ENCODE data around the gene SH2D4B.
A peak's percentile ranks its signal among the peaks of the same experiment; 100 is the strongest.

The SH2D4B gene

GRCh38 chr10:80506836-80507487 is 30.7 kb upstream of the SH2D4B start:
- peaks cover 57% of the 10 kb centered on the region for H3K36me3 ChIP-seq
- H3K27ac ChIP-seq = peak overlapping the region; percentile 28

DNA sequence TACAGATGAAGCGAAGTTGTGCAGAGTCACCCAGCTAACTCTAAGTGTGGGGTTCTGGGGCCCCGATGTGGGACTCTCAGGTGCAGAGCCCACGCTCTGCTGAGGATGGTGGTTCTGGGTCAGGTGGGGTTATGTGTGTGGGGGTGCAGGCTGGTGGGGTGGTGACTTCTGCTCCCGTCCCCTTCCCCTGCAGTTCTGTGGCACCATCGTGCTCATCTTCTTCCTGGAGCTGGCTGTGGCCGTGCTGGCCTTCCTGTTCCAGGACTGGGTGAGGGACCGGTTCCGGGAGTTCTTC is 28.6 kb upstream of the SH2D4B start:
- Histone ChIP-seq H3K27me3 (no peaks in the 10 kb centered on the region), H3K4me1 (ENCODE audit: control insufficient read depth in 1 of 2, insufficient read depth in 1 of 2, low read depth in 1 of 2, low read length in 1 of 2) (peaks cover 19% of the 10 kb centered on the region in 2 experiments), H3K27ac (no peak overlapping the region), H3K36me3 (peaks cover 78% of the 10 kb centered on the region), H3K9me3 (no peaks in the 10 kb centered on the region), H3K4me3 (ENCODE audit: low read depth in 1 of 2, low read length in 1 of 2) (no peak overlapping the region)
- no peak for TF ChIP-seq CTCF (IDR thresholded peaks at IDR 0.05)

More at GRCh38 chr10:80506836-80507487, 30.7 kb upstream of the SH2D4B start:
- Histone ChIP-seq H3K4me1 (ENCODE audit: control insufficient read depth in 1 of 2, insufficient read depth in 1 of 2, low read depth in 1 of 2, low read length in 1 of 2) (peaks cover 40% of the 10 kb centered on the region in 2 experiments), H3K4me3 (ENCODE audit: low read depth in 1 of 2, low read length in 1 of 2) (no peak overlapping the region), H3K9me3 (no peaks in the 10 kb centered on the region), H3K27me3 (no peaks in the 10 kb centered on the region)
- no peak for TF ChIP-seq CTCF (IDR thresholded peaks at IDR 0.05)

DNA sequence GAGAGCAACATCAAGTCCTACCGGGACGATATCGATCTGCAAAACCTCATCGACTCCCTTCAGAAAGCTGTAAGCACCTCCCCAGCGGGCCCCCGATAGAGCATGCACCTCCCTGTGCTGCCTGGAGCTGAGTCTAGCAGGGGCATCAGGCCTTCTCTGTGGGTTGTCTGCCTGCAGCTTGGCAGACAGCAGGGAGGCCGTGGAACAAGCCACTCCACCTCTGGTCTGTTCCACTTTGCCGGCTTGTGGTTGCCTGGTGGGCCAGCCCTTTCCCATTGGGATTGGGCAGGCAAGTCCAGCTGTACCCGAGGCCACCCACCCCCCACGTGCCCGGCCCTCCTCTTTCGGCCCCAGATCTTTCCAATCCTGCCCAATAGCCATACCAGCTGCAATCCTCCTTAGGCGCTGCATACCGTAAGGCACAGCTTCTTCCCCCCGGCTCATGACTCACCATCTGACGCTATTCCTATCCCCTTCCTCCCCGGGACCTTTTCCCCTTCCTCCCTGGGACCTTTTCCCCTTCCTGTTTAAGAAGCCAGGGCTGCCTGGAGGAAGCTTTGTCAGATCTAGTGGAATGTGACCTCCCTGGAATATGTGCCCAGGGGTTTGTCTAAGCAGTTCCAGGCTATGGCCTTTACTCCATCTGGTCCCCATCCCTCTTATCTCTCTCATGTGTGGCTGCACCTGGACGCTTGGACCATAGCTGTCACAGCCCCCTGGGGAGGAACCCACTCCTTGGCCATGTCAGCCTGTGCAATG is 28.1 kb upstream of the SH2D4B start:
- TF ChIP-seq CTCF (IDR thresholded peaks at IDR 0.05) = no peak
- H3K4me3 ChIP-seq (ENCODE audit: low read depth in 1 of 2, low read length in 1 of 2) = no peak overlapping the region
- H3K36me3 ChIP-seq = peaks cover 83% of the 10 kb centered on the region
- H3K4me1 ChIP-seq (ENCODE audit: control insufficient read depth in 1 of 2, insufficient read depth in 1 of 2, low read depth in 1 of 2, low read length in 1 of 2) = peaks cover 14% of the 10 kb centered on the region in 2 experiments
- H3K9me3 ChIP-seq = no peaks in the 10 kb centered on the region
- H3K27me3 ChIP-seq = no peaks in the 10 kb centered on the region
- peak overlapping the region; percentile 8 for H3K27ac ChIP-seq

GRCh38 chr10:80512031-80512526 is 25.6 kb upstream of the SH2D4B start:
- no peaks in the 10 kb centered on the region for H3K4me1 ChIP-seq (ENCODE audit: control insufficient read depth in 1 of 2, insufficient read depth in 1 of 2, low read depth in 1 of 2, low read length in 1 of 2)
- no peak for TF ChIP-seq CTCF (IDR thresholded peaks at IDR 0.05)
- H3K36me3 ChIP-seq = peaks cover 95% of the 10 kb centered on the region
- H3K4me3 ChIP-seq (ENCODE audit: low read depth in 1 of 2, low read length in 1 of 2) = no peak overlapping the region
- H3K27ac ChIP-seq = no peak overlapping the region
- no peaks in the 10 kb centered on the region for H3K27me3 ChIP-seq
- no peaks in the 10 kb centered on the region for H3K9me3 ChIP-seq

DNA sequence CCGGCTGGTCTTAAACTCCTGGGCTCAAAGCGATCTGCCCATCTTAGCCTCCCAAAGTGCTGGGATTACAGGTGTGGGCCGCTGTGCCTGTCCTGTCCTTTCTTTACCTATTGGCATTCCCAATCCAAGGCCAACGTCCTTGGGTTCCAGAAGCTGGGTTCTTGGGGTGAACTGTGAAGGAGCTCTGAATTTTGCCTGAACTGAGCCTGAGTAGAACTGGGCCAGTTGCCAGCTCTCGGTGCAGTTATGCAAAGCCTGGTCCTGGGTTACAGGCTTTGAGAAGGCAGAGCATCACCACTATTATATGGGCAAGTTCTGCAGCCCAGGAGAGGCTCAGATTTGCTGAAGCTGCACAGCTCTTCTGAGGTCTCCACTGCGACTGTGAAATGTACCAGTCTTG is 24.6 kb upstream of the SH2D4B start:
- H3K27me3 ChIP-seq = no peaks in the 10 kb centered on the region
- H3K36me3 ChIP-seq = peaks cover 100% of the 10 kb centered on the region
- H3K9me3 ChIP-seq = no peaks in the 10 kb centered on the region
- no peak overlapping the region for H3K27ac ChIP-seq
- no peaks in the 10 kb centered on the region for H3K4me1 ChIP-seq (ENCODE audit: control insufficient read depth in 1 of 2, insufficient read depth in 1 of 2, low read depth in 1 of 2, low read length in 1 of 2)
- no peak for TF ChIP-seq CTCF (IDR thresholded peaks at IDR 0.05)
- no peak overlapping the region for H3K4me3 ChIP-seq (ENCODE audit: low read depth in 1 of 2, low read length in 1 of 2)

Measured in neutrophil (primary cell).